HEK293T (cell line): ENCODE measurements around the gene MYO15B.

ENCODE experiments used
- ARNT ChIP-seq: fragments of 450-650 bp; IDR thresholded peaks from 2 replicates; pipeline ENCODE4 v1.6.1; 2017; ENCODE audit warnings: mild to moderate bottlenecking
- BHLHE40 ChIP-seq: fragments of 450-650 bp; IDR thresholded peaks from 2 replicates; pipeline ENCODE4 v1.6.1; 2016; ENCODE audit warnings: mild to moderate bottlenecking, moderate library complexity, borderline replicate concordance
- FOXM1 ChIP-seq: fragments of 450-650 bp; IDR thresholded peaks from 2 replicates; pipeline ENCODE4 v1.6.1; 2017; ENCODE audit warnings: mild to moderate bottlenecking, borderline replicate concordance
- LEF1 ChIP-seq: fragments of 450-650 bp; IDR thresholded peaks from 2 replicates; pipeline ENCODE4 v1.6.1; 2017; ENCODE audit warnings: mild to moderate bottlenecking, borderline replicate concordance
- PKNOX1 ChIP-seq: fragments of 450-650 bp; IDR thresholded peaks from 2 replicates; pipeline ENCODE4 v1.6.1; 2016
- SP1 ChIP-seq: fragments of 450-650 bp; IDR thresholded peaks from 2 replicates; pipeline ENCODE4 v1.6.1; 2017

- no peak for TF ChIP-seq SP1
- no peak for TF ChIP-seq FOXM1
- TF ChIP-seq LEF1 = no peak
- no peak for TF ChIP-seq BHLHE40
- TF ChIP-seq PKNOX1 = no peak
- no peak for TF ChIP-seq ARNT
Measured at GRCh38 chr17:75650874-75651273, 63.3 kb downstream of the MYO15B start.
